HFFc6 (cell line): Measurements from ENCODE around the gene DCP1A. TPM values are rescaled to one million over a fixed set of nuclear protein-coding genes. Genes with fewer than 3 reads are reported as not detected.
"Not testable (repeated sequence)": the region's sequence is repeated elsewhere in the genome, so short reads cannot be mapped to it uniquely, and the experiment has no call there.

Source experiments
- DNase-seq: peaks from one replicate; pipeline ENCODE4 v3.0.0-alpha.2; 2018
- H3K27ac Mint-ChIP-seq: 2 replicates; pipeline ENCODE4 v1.8.0; 2020; ENCODE audit warnings: mild to moderate bottlenecking, mixed read lengths
- H3K27me3 Mint-ChIP-seq: 2 replicates; pipeline ENCODE4 v1.8.0; 2021; ENCODE audit warnings: mild to moderate bottlenecking, moderate library complexity, mixed read lengths; ENCODE audit not compliant: insufficient read depth
- H3K36me3 Mint-ChIP-seq: 2 replicates; pipeline ENCODE4 v1.8.0; 2021; ENCODE audit warnings: low read depth, mixed read lengths
- H3K4me1 Mint-ChIP-seq: 2 replicates; pipeline ENCODE4 v1.8.0; 2020; ENCODE audit warnings: low read depth, mixed read lengths
- H3K4me3 Mint-ChIP-seq: 2 replicates; pipeline ENCODE4 v1.8.0; 2020; ENCODE audit warnings: mild to moderate bottlenecking, moderate library complexity, mixed read lengths
- H3K9me3 Mint-ChIP-seq: 2 replicates; pipeline ENCODE4 v1.8.0; 2020; ENCODE audit warnings: mild to moderate bottlenecking, mixed read lengths
- total RNA-seq, 6 experiments: library from RNA; stranded (reverse); fragmentation: NEBNext Ultra II Directional; extraction: Animal tissue kit (Norgen Biotek cat#: 25700); gene quantifications; 2 replicates in 1 of 6; 3 replicates in 5 of 6; pipeline ENCODE4 v1.2.3, GENCODE V29; 2021
- TF ChIP-seq, protein P1 (sequence below): fragments of 200-600 bp; sonication (generic); IDR thresholded peaks from 2 replicates; pipeline ENCODE4 v1.5.0; 2021; ENCODE audit warnings: antibody characterized with exemption, mild to moderate bottlenecking

DCP1A gene
- total RNA-seq, 6 experiments from 2014 or later: 14.9 to 18.8 (median 16.6) TPM

- H3K4me1 Mint-ChIP-seq: peaks cover 23% of the 10 kb centered on the region
- no peak overlapping the region for H3K27ac Mint-ChIP-seq
- no peaks in the 10 kb centered on the region for H3K9me3 Mint-ChIP-seq
- H3K36me3 Mint-ChIP-seq: no peaks in the 10 kb centered on the region
- TF ChIP-seq, protein P1, sequence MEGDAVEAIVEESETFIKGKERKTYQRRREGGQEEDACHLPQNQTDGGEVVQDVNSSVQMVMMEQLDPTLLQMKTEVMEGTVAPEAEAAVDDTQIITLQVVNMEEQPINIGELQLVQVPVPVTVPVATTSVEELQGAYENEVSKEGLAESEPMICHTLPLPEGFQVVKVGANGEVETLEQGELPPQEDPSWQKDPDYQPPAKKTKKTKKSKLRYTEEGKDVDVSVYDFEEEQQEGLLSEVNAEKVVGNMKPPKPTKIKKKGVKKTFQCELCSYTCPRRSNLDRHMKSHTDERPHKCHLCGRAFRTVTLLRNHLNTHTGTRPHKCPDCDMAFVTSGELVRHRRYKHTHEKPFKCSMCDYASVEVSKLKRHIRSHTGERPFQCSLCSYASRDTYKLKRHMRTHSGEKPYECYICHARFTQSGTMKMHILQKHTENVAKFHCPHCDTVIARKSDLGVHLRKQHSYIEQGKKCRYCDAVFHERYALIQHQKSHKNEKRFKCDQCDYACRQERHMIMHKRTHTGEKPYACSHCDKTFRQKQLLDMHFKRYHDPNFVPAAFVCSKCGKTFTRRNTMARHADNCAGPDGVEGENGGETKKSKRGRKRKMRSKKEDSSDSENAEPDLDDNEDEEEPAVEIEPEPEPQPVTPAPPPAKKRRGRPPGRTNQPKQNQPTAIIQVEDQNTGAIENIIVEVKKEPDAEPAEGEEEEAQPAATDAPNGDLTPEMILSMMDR: no peak
- H3K27me3 Mint-ChIP-seq: peaks cover 2% of the 10 kb centered on the region; the same call in 1 of the 2 replicates
- DNase-seq: no peak
- no peak overlapping the region for H3K4me3 Mint-ChIP-seq
Measured at GRCh38 chr3:53354945-53355498, 7.7 kb upstream of the DCP1A start.

- no peaks in the 10 kb centered on the region for H3K9me3 Mint-ChIP-seq
- TF ChIP-seq, protein P1: no peak
- DNase-seq: no peak
- H3K4me3 Mint-ChIP-seq: no peak overlapping the region
- peaks cover 23% of the 10 kb centered on the region for H3K4me1 Mint-ChIP-seq
- no peaks in the 10 kb centered on the region for H3K36me3 Mint-ChIP-seq
- H3K27me3 Mint-ChIP-seq: no peaks in the 10 kb centered on the region; the same call in 1 of the 2 replicates
- no peak overlapping the region for H3K27ac Mint-ChIP-seq
Measured at GRCh38 chr3:53353202-53353601, 5.9 kb upstream of the DCP1A start.

DNA sequence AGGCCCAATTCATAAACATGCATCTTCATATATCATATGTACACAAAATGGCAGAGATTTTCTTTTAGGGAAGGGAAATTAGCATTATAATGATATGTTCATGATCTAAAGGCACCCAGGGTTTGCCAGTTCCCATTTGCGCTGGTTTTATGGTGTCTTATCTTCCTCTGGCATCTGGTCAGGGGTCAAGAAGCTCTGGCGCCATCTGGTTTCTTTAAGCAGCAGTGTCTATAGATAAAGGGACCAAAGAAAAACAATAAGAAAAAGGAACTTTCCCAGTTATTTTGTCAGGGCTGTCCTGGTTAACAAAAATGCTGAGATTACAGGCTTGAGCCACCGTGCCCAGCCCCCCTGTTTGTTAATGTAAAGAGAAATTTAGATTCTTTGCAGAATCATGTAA, 3.3 kb upstream of the DCP1A start:
- peaks cover 13% of the 10 kb centered on the region for H3K36me3 Mint-ChIP-seq
- no peaks in the 10 kb centered on the region for H3K9me3 Mint-ChIP-seq
- no peak overlapping the region for H3K27ac Mint-ChIP-seq
- H3K27me3 Mint-ChIP-seq: no peaks in the 10 kb centered on the region; the same call in 1 of the 2 replicates
- DNase-seq: peak; percentile 30
- H3K4me1 Mint-ChIP-seq: peaks cover 38% of the 10 kb centered on the region
- H3K4me3 Mint-ChIP-seq: no peak overlapping the region
- TF ChIP-seq, protein P1: peak; percentile 57

GRCh38 chr3:53348118-53348517, 775 bp upstream of the DCP1A start:
- not testable (repeated sequence) for H3K9me3 Mint-ChIP-seq, DNase-seq, H3K27me3 Mint-ChIP-seq
- peak overlapping the region; percentile 98 for H3K27ac Mint-ChIP-seq
- H3K36me3 Mint-ChIP-seq: peaks cover 15% of the 10 kb centered on the region
- peak overlapping the region; percentile 95 for H3K4me3 Mint-ChIP-seq
- peaks cover 42% of the 10 kb centered on the region for H3K4me1 Mint-ChIP-seq

DNA sequence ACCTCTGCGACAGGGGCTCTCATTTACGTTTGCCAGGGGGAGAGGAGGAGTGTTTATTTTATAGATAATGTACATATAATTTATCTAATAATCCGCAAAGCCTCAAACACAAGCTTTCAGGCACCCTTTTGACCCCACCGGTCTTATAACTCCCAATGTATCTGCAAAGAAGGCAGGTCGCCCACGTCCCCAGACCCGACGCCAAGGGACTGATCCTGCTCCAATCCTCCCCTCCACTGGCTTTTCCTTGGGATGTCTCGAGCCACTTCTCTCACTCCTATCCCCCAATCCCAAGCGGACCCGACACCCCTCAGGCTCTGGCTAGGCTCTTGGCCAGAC, 452 bp downstream of the DCP1A start:
- H3K4me1 Mint-ChIP-seq: peaks cover 52% of the 10 kb centered on the region
- TF ChIP-seq, protein P1: no peak
- H3K27me3 Mint-ChIP-seq: no peaks in the 10 kb centered on the region
- H3K36me3 Mint-ChIP-seq: peaks cover 24% of the 10 kb centered on the region
- H3K4me3 Mint-ChIP-seq: peak overlapping the region; percentile 95
- DNase-seq: no peak
- no peaks in the 10 kb centered on the region for H3K9me3 Mint-ChIP-seq
- peak overlapping the region; percentile 98 for H3K27ac Mint-ChIP-seq

DNA sequence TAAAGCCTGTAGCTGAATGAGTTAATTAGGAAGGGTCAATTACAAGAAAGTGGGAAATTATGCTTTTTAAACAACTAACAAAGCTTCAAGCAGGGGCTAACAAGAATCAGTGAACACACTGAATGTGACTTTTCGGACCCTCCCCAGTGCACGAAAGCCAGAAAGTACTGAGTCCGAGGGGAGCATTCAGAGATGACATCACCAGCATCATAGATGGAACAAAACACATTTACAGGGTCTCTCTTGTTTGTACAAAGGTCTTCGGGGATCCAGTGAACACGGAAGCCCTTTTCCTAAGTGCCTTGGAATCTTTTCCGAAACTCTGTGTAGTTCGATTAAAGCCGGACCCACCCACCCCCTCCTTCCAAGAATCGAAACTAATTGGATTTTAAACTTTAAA, 829 bp downstream of the DCP1A start:
- Mint-ChIP-seq H3K4me1 (peaks cover 52% of the 10 kb centered on the region), H3K27ac (peak overlapping the region; percentile 98), H3K4me3 (peak overlapping the region; percentile 95), H3K27me3 (no peaks in the 10 kb centered on the region), H3K9me3 (no peaks in the 10 kb centered on the region), H3K36me3 (peaks cover 24% of the 10 kb centered on the region)
- TF ChIP-seq, protein P1: no peak
- DNase-seq: no peak
